ENCODE data around the gene HS1BP3.

DNA sequence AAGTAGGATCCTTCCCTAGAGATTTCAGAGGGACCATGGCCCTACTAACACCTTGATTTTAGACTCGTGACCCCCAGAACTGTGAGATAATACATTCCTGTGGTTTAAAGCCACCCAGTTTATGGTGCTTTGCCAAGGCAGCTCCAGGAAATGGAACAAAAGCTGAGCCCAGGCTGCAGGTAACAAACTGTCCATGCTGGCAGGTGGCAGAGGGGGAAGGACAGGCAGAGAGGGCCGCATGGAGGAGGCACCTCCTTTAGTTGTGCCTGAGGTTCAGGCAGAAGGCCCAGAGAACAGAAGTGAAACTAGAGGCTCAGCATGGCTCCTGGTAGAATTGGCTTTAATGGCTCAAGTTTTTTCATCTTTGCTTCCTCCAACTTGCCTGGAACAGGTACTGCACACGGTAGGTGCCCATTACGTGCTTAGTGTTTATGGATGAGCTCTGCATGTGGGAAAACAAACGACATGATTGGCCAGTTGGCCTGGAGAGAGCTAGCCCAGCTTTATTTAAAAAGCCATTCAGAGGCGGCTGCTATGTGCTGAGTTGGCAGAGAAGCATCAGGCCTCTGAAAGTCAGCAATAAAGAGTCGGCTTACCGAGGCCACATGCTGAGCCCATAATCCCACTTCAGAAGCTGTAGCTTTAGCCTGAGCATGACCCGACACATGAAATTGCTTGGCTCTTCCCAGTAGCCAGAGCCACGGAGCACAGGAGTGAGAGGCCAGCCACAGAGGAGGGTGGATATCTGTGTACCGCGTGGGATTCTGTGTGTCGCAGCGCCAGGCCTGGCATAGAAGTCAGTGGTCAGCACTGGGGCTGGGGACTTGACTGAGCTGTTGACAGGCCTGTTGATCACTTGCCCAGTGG is 36.5 kb downstream of the HS1BP3 start:
- TF ChIP-seq NCOA5 (CRISPR knock-in tag; IDR thresholded peaks at IDR 0.05): no peak
- TF ChIP-seq STAT5B (CRISPR knock-in tag; IDR thresholded peaks at IDR 0.05): no peak
- no peak for TF ChIP-seq SMC3 (IDR thresholded peaks at IDR 0.05; ENCODE audit: low read length)
- TF ChIP-seq CTCF (CRISPR knock-in tag; IDR thresholded peaks at IDR 0.05): no peak
- TF ChIP-seq PRPF4 (IDR thresholded peaks at IDR 0.05; ENCODE audit: low read depth, low read length, poor library complexity, severe bottlenecking): no peak
- no peak for TF ChIP-seq KAT7 (CRISPR knock-in tag; IDR thresholded peaks at IDR 0.05; ENCODE audit: borderline replicate concordance)
- TF ChIP-seq HMG20B (CRISPR knock-in tag; conservative IDR thresholded peaks at IDR 0.05): no peak
- TF ChIP-seq, protein P1, sequence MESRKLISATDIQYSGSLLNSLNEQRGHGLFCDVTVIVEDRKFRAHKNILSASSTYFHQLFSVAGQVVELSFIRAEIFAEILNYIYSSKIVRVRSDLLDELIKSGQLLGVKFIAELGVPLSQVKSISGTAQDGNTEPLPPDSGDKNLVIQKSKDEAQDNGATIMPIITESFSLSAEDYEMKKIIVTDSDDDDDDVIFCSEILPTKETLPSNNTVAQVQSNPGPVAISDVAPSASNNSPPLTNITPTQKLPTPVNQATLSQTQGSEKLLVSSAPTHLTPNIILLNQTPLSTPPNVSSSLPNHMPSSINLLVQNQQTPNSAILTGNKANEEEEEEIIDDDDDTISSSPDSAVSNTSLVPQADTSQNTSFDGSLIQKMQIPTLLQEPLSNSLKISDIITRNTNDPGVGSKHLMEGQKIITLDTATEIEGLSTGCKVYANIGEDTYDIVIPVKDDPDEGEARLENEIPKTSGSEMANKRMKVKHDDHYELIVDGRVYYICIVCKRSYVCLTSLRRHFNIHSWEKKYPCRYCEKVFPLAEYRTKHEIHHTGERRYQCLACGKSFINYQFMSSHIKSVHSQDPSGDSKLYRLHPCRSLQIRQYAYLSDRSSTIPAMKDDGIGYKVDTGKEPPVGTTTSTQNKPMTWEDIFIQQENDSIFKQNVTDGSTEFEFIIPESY (CRISPR knock-in tag; IDR thresholded peaks at IDR 0.05): no peak
- TF ChIP-seq RFX5 (IDR thresholded peaks at IDR 0.05; ENCODE audit: low read depth, low read length): no peak
- no peak for TF ChIP-seq NFE2L1 (CRISPR knock-in tag; IDR thresholded peaks at IDR 0.05; ENCODE audit: borderline replicate concordance)

Measured in HepG2 (cell line).